GM19324 (cell line): Measurements from ENCODE around the gene TSPYL6.

ENCODE experiments used
- ATAC-seq: cut with Tn5 transposase; IDR thresholded peaks from one replicate; pipeline ENCODE4 v1.9.1; 2021; ENCODE audit warnings: mild to moderate bottlenecking, moderate library complexity; ENCODE audit not compliant: unreplicated experiment, low FRiP score

The TSPYL6 gene

DNA sequence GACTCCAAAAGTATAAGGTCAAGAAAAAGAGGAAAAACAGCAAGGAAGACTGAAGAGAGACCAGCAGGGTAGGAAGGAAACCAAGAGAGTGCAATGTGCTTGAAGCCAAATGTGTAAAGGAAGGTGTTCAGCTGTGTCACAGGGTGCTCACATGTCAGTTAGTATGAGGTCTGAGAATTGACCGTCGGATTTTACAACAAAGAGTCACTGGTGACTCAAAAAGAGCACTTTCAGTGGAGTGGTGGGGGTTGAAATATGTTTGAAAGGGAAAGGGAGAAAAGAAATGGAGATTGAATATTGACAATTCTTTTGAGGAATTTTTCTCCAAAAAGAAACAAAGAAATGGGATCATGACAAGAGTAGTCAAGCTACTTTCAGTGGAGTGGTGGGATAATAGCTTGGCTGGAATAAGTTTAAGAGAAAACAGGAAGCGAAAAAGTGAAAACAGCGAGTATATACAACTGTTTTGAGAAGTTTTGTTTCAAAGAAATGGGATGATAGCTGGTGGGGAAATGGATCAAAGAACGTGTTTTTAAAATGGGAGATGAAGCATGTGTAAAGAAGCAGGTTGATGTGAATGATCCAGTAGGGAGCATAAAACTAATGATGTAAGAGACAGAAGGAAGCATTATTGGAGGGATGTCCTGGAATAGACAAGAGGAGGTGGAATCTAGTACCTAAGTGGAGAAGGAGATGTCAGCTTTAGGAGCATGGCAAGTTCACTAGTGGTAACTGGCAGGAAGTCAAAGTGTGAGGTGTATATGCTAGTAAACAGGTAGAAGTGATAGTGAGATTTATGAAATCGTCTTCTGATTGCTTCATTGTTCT, 3.6 kb upstream of the TSPYL6 start:
- no peak for ATAC-seq

DNA sequence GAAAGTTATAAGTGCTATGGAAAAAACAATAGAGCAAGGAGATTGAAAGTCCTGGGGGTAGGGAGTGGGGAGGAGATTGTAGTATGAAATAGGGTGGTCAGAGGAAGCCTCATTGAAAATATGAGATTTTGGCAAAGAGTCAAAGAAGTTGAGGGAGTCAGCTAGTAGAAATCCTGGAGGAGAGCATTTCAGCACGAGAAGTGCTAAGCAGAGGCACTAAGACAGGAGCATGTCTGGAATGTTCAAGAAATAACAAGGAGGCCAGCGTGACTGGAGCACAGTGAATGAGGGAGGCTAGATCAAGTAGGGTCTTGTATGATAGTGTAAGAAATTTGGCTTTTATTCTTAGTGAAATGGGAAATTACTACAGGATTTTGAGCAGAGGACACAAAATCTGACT, 2.1 kb upstream of the TSPYL6 start:
- no peak for ATAC-seq

DNA sequence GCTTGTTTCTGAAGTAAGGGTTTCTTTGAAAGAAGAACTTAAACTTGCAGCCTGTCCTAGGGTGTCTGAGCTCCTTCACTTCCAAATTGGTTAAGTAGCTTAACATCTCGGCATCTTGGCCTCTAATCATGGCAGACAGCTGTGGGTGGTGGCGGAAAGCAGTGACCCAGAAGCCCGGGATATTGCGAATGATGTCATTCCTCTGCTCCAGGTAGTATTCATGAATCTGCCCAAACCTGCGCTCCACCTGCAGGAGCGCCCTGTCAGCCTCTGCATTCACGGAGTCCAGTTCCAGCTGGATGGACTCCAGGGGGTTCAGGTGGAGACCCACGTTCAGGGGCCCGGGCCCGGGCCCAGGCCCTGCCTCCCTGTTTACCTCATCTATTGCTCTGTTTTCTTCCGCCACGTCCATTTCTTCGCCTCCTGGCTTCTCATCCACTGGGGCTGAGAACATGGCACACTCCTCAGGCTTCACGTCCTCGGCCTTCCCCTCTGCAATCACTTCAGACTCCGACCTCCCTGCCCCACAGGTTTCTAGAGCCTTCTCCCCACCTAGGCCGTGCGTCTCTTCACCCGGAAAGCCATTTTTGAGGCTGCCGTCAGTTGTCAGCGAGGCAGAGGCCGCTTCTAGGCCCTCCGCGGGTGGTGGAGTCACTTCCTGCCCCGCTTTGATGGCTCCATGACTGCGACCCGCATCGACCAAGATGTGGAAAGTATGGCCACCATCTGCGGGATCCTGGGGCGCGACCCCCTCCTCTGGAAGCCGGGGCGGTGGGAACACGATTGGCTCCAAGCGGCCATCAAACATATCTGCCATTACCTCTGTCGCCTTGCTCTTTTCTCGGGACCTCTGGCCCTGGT, 569 bp downstream of the TSPYL6 start:
- ATAC-seq, result no peak

DNA sequence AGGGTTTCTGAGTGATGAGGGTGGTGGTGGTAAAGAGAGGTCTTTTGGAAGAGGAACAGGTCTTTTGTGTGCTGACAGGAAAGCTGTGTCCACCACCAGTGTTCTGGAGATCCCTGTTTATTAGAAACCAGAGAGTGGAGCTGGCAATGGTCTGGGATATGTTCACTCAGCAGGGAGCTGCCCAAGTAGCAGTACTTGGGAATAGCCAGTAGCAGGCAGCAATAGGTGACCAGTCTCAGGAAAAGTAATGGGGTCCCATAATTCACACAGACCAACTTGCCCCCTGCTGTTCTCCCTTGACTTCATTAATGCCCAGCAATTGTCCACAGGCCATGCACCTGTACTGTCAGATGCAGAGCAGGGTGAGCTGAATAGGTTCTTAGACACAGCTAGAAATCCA, 1.8 kb downstream of the TSPYL6 start:
- no peak for ATAC-seq

DNA sequence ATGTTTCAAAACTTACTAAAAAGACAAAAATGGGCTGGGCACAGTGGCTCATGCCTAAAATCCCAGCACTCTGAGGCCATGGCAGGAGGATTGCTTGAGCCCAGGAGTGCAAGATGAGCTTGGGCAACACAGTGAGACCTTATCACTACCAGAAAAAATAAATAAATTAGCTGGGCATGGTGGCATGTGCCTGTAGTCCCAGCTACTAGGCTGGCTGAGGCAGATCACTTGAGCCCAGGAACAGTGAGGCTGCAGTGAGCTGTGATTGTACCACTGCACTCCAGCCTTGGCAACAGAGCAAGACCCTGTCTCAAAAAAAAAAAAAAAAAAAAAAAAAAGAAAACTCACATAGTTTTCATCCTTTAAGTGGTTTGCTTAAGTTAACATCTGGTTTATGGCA, 6.4 kb downstream of the TSPYL6 start:
- no peak for ATAC-seq

DNA sequence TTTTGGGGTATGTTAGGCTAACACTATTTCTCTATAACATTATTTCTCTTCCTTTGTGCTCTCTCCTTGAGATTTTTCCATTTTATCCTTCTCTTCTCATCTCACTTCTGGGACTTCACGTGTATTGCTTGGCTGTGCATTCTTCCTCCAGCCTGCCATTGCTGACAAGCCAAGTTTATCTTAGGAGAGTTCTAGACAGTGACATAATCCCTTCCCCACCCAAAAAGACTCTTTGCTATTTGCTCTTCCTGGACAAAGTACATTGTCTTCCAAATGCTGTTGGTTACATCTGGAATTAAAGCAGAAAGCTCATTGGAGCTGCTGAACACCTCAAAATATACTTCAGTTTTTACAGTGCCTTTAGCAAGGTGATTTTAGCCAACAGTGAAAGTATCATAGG, 8.9 kb downstream of the TSPYL6 start:
- ATAC-seq, result no peak

DNA sequence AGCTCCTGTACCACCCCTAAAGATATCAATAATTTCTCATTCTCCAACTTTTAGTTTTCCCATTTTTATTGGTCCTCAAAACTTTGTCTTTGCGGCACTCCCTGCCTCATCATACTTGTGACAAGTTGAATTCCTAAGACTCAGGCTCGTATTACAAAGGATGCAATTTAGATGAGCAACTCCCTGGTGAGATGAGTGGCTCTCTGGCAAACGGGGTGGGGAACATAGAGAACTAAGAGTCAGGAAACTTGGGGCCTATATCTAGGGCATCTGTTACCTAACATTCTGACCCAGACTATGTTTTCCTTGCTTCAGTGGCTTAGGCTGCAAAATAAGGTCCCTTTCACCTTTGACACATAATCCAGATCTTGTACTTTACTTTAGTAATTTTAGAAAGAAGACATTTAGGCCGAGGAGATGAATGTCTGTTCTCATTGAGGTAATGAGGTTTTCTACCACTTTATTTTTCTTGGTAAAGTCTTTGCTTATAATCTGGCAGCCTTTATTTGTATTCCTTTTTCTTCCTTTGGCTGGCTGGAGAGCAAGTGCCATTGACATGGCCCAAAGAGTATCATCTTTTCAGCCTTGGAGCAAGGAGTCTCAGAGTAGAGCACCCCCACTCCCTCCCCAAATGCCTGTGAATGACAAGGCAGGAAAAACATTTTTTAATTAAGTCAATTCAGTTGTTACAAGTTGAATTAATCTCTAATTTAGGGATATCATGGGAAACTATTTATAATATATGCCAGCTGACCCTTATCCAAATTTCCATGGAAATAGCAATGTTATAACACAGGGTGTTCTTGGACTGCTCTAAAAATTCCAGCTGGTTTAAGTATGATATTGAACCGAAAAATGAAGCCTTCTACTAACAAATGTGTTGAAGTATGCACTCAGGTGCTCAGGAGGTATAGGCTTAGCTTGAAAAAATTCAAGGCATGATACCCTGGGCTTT, 15.2 kb downstream of the TSPYL6 start:
- no peak for ATAC-seq

DNA sequence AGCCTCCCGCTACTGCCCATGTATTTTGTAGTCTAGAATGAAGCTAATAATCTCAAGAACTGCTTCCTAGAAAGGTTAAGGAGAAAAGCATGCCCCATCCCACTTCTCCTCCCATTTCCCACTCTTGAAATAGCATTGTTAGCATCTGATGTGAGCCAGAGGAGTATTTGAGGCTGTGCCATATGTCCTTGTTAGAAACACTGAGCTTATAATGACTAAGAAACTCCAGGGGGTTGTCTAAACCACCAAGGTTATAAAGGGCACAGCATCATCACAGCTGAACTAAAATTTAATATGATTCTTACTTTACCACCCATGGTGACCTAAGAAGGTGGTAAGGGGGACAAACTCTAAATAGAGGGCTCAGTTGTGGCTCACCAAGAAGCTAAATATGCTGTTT, 16.6 kb downstream of the TSPYL6 start:
- no peak for ATAC-seq

DNA sequence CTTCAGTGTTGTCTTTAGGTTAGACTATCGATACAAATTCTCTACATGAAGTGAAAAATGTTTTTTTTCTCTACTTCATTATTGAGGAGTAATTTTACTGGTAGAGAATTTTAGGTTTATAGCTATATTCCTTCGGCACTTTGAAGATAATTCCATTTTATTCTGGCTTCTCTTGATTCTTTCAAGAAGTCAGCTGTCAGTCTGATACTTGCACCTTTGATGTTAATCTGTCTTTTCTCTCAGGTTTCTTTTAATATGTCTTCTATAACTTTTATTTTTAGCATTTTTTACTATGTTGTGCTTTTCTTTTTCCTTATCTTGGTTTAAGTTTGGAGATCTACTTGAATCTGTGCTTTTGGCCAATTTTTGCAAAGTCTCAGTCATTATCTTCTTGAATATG, 18.6 kb downstream of the TSPYL6 start:
- no peak for ATAC-seq

DNA sequence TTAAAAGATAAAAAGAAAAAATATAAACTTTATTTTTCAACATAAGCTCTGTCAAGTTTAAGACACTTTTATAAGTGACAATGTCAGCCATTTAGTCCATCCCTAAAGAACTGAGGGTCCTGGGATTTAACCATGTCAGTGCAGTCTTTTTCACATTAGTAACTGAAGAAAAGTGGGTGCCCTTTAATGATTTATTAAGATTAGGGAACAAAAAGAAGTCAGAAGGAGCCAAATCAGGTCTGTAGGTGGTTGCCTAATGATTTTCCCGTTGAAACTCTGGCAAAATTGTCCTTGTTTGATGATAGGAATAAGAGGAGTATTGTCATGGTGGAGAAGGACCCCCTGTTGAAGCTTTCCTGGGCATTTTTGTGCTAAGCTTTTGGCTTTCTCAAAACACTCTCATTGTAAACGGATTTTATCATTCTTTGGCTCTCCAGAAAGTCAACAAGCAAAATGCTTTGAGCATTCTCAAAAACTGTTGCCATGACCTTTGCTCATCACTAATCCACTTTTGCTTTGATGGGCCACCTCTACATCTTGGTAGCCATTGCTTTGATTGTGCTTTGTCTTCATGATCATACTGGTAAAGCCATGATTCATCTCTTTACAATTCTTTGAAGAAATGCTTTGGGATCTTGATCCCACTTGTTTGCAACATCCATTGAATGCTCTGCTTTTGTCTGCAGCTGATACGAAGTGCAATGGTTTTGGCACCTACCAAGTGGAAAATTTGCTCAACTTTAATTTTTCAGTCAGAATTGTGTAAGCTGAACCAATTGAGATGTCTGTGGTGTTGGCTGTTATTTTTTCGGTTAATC, 22.0 kb downstream of the TSPYL6 start:
- no peak for ATAC-seq

DNA sequence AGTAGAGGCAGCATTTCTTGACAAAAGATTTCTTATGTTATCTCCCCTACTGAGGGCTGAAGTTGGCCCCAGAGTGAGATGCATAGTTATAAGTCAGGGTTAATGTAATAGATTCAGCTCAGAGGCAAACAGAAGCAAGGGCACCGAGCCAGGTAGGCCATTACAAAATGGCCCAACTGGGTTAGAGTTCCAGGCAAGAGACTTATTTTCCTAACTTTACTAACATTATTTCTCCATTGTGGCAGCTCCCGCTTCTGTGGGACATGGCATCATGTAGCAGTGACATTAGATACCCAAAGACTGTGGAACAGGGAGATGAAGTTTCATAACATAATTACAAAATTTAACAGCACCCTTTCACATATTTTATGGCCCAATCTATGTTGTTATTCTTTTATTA, 27.1 kb downstream of the TSPYL6 start:
- no peak for ATAC-seq

DNA sequence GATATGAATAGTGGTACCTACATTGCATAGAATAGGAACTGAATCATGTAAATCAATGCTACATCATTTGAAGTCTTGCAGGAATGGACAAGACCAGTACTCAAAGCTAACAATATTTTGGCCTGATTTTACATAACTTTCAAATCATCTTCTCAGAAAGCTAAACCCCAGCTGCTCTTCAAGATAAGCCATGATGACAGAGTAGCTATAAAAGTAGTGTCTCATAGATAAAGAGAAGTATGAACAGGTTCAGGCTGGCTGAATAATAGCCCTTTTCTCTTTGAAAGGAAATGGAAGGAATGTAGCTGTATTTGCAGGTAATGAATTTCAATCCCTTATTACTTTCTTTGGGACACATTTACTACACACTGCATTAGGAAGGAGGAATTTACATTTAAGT, 28.2 kb downstream of the TSPYL6 start:
- ATAC-seq, result no peak

DNA sequence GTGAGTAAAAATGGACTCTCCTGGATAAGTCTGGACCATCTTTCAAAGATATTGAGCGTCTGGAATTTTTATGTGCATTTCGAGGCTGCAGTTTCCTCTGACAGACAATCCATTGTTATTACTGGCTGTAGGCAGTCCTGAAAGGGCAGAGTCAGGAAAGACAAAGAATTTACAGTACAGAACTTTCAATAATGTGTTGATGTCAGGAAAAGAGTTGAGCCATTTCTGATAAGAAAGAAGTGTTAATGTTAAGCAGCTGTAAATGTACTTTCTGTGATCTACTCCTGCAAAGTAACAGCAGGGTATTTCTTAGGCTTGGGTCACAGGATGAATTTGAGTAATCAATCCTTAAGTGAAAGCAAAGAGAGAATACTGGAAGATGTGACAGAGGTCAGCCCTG, 29.8 kb downstream of the TSPYL6 start:
- ATAC-seq, result no peak

DNA sequence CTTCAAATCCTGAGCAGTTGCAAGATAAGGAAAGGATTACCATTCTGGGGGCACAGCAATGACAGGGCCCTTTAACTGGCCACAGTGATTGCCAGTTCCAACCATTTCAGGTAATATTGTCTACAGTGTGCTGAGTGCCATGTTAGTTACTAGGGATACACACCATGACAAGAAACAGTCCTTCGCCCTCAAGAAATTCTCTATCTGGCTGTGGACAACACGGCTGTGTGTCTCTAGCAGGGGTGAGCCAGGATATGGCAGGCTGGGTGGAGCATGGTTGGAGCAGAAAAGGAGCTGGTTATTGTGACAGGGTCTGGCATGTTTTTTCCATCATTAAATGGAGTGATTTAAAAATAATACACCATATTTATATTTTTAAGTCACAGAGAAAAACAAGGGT, 31.0 kb downstream of the TSPYL6 start:
- ATAC-seq, result no peak

DNA sequence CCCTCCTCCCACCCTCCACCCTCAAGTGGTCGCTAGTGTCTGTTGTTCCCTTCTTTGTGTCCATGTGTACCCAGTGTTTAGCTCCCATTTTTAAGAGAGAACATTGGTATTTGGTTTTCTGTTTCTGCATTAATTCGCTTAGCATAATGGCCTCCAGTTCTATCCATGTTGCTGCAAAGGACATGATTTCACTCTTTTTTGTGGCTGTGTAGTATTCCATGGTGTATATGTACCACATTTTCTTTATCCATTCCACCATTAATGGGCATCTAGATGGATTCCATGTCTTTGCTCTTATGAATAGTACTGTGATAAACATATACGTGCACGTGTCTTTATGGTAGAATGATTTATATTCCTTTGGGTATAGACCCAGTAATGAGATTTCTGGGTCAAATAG, 42.9 kb downstream of the TSPYL6 start:
- ATAC-seq, result no peak

DNA sequence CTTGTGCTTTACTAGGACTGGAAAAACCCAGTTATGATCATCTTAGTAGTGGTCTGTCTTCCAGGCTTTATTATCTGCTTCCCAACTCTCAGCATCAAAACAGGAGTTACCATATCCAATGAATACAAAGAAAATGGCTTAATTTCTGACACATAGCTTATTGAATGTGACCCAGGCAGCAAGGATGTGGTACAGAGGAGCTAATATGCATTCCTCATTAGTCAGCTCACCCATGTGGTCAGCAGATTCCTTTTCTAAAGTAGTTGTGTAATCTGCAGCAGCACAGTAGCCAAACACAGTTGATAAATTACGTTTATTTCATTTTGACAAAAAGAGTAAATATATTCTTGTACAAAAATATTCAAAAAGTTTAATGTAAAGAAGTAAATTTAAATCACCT, 43.6 kb downstream of the TSPYL6 start:
- no peak for ATAC-seq

DNA sequence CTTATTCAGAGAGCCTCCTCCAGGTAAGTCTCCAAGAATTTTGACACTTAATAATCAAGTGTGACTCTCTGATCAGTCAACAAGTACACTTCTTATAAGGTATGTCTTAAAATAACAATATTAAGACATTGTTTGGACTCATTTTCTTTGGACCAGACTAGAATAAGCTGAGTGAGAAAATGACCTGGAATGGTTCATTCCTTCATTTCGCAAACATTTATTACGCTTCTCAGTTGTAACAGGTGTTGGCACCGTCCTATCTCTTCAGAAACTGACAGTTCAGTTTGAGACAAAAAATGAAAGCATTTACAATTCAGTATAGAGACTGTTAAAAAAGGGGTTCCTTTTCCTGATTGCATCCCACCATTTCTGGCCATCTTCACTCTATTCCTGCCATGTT, 46.6 kb downstream of the TSPYL6 start:
- no peak for ATAC-seq

DNA sequence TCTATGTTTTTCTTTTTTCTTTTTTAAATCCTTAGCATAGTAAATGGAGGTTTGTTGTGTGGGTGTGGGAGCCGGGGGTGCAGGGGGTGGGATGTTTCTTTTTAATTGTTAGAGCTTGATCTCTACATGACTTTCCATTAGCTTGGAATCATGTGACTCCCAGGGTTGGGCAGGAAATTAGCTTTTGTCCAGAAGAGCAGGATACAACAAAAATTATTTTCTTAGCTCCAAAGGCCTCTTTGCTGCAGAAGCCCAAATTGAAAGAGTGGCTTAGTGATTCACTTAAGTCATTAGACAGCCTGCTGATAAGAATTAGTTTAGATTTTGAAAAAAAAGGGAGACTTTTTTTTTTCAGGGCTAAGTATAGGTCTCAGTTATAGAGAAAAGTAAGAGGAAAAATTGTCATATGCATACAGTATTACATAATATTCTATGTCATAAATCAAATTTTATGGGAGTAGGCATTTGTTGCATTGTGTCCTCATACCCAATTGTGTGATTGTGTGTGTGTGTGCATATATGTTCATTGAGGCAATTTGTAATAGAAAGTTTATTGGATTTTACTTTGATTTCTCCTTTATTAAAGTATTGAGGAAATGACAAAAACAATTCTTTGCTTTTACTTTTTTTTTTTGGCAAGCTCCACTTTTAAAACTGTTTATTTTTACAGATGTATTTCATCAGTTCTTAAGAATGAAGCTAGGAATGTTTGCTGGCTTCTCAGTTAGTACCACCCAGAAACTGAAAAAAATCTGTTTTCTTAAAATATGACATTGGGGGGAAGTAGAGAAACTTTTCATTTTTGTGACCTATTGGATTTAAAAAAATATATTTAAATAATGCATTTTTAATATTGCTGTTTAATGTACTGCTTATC, 47.4 kb downstream of the TSPYL6 start:
- no peak for ATAC-seq

DNA sequence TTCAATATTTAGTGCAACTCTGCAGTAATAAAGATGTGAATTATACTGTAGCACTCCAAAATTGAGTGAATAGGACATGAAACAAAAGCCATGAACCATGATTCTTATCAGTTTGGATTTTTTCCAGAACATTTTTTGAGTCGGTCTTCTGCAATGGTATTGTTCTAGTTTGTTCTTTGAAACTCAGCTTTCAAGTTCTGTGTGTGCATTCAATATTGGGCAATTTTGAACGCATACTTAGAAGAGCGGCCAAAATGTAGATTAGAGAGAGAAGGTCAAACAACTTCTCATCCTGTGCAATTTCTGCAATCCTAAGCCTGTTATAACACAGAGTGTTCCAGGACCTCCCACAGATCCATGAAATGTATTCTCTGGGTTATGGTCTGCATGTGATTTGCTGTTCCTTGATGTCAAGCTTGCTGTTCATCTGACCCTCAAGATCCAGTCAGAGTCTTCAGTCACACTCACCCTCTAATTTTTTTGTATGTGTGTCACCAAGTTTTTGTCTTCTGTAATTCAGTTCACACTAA, 48.3 kb downstream of the TSPYL6 start:
- ATAC-seq, result no peak
